ENCODE data around the gene WWOX.

DNA sequence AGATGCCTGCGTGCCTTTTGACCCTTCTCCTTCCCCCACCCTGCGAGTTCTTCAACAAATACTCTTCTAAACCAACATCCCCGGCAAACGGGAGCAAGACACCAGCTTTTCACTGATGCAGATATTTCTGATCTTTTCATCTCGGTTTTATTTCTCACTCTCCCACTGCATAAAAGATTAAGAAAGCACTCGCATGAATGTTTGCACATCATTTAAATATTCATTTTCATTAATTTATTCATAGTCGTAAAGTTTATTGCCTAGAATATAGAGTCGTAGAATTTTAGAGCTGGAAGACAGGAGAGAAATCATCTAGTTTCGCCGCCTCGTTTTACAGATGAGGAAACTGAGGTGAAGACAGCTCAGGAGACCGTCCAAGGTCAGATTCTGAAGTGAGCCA is 1013.0 kb downstream of the WWOX start:
- TF ChIP-seq, protein P1, sequence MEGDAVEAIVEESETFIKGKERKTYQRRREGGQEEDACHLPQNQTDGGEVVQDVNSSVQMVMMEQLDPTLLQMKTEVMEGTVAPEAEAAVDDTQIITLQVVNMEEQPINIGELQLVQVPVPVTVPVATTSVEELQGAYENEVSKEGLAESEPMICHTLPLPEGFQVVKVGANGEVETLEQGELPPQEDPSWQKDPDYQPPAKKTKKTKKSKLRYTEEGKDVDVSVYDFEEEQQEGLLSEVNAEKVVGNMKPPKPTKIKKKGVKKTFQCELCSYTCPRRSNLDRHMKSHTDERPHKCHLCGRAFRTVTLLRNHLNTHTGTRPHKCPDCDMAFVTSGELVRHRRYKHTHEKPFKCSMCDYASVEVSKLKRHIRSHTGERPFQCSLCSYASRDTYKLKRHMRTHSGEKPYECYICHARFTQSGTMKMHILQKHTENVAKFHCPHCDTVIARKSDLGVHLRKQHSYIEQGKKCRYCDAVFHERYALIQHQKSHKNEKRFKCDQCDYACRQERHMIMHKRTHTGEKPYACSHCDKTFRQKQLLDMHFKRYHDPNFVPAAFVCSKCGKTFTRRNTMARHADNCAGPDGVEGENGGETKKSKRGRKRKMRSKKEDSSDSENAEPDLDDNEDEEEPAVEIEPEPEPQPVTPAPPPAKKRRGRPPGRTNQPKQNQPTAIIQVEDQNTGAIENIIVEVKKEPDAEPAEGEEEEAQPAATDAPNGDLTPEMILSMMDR (conservative IDR thresholded peaks at IDR 0.05; ENCODE audit: low read depth, low read length) = no peak
- no peak for TF ChIP-seq EZH2phosphoT487 (IDR thresholded peaks at IDR 0.05; ENCODE audit: borderline replicate concordance, low read length)
